GM19025 (cell line): Measurements from ENCODE around the gene UTY.
"Not testable (repeated sequence)": the region's sequence is repeated elsewhere in the genome, so short reads cannot be mapped to it uniquely, and the experiment has no call there.

Source experiments
- ATAC-seq: cut with Tn5 transposase; IDR thresholded peaks from one replicate; pipeline ENCODE4 v1.9.1; 2021; ENCODE audit warnings: mild to moderate bottlenecking, low read depth, moderate library complexity; ENCODE audit not compliant: unreplicated experiment

The UTY gene

GRCh38 chrY:13312966-13313365 is 166.9 kb downstream of the UTY start:
- ATAC-seq: no peak

GRCh38 chrY:13307959-13308358 is 171.9 kb downstream of the UTY start:
- no peak for ATAC-seq

GRCh38 chrY:13300795-13301194 is 179.0 kb downstream of the UTY start:
- no peak for ATAC-seq

- ATAC-seq: no peak
Observed at GRCh38 chrY:13299411-13299810, 180.4 kb downstream of the UTY start.

GRCh38 chrY:13296176-13296890 is 183.5 kb downstream of the UTY start:
- no peak for ATAC-seq

GRCh38 chrY:13295026-13295425 is 184.8 kb downstream of the UTY start:
- ATAC-seq: no peak

- ATAC-seq: no peak
Observed at GRCh38 chrY:13291199-13291598, 188.6 kb downstream of the UTY start.

- not testable (repeated sequence) for ATAC-seq
Observed at GRCh38 chrY:13282151-13283054, 197.4 kb downstream of the UTY start.

- no peak for ATAC-seq
Observed at GRCh38 chrY:13279561-13279960, 200.3 kb downstream of the UTY start.

GRCh38 chrY:13271706-13272105 is 208.1 kb downstream of the UTY start:
- ATAC-seq: no peak

GRCh38 chrY:13253941-13254440 is 225.8 kb downstream of the UTY start:
- not testable (repeated sequence) for ATAC-seq

GRCh38 chrY:13250421-13250820 is 229.4 kb downstream of the UTY start:
- no peak for ATAC-seq

GRCh38 chrY:13243716-13244115 is 236.1 kb downstream of the UTY start:
- ATAC-seq: no peak

- ATAC-seq: no peak
Observed at GRCh38 chrY:13233901-13234300, 245.9 kb downstream of the UTY start.

GRCh38 chrY:13233118-13233517 is 246.7 kb downstream of the UTY start:
- ATAC-seq: no peak

- no peak for ATAC-seq
Observed at GRCh38 chrY:13227354-13227953, 252.4 kb downstream of the UTY start.

GRCh38 chrY:13210961-13211646 is 268.7 kb downstream of the UTY start:
- no peak for ATAC-seq

GRCh38 chrY:13205214-13205613 is 274.6 kb downstream of the UTY start:
- ATAC-seq: no peak
